Activated naive CD4-positive, alpha-beta T cell treated with anti-CD3 and anti-CD28 coated beads for 36 hours (primary cell): ENCODE results near the gene TPD52L2. TPM values are rescaled to one million over a fixed set of nuclear protein-coding genes. Genes with fewer than 3 reads are reported as not detected.
"Not testable (repeated sequence)": the region's sequence is repeated elsewhere in the genome, so short reads cannot be mapped to it uniquely, and the experiment has no call there.

Source experiments
- CTCF ChIA-PET: fragments of 350-600 bp; sonication (Branson Sonifier 250); formaldehyde crosslinking; loops from one replicate; lab custom pipeline; 2021; ENCODE audit warnings: antibody characterized with exemption; lab: Charles Lee
- DNase-seq: peaks from one replicate; pipeline ENCODE4 v3.0.0-alpha.2; 2020
- H3K27ac Mint-ChIP-seq: one replicate; pipeline ENCODE4 v1.8.0; 2021; ENCODE audit warnings: mild to moderate bottlenecking, mixed read lengths
- H3K27me3 Mint-ChIP-seq: one replicate; pipeline ENCODE4 v1.8.0; 2021; ENCODE audit warnings: low read depth, mixed read lengths
- H3K36me3 Mint-ChIP-seq: one replicate; pipeline ENCODE4 v1.8.0; 2021; ENCODE audit warnings: low read depth, mixed read lengths
- H3K4me1 Mint-ChIP-seq: one replicate; pipeline ENCODE4 v1.8.0; 2021; ENCODE audit warnings: low read depth, mixed read lengths
- H3K4me3 Mint-ChIP-seq: one replicate; pipeline ENCODE4 v1.8.0; 2021; ENCODE audit warnings: mild to moderate bottlenecking, moderate library complexity, mixed read lengths
- H3K9me3 Mint-ChIP-seq: one replicate; pipeline ENCODE4 v1.8.0; 2021; ENCODE audit warnings: mixed read lengths
- intact Hi-C: fragments of 100-400 bp; cut with micrococcal nuclease; formaldehyde crosslinking; loops from one replicate; pipeline ENCODE4 v1.15.1; 2023
- total RNA-seq, 2 experiments: library from RNA; stranded (reverse); gene quantifications; one replicate each; pipeline ENCODE4 v1.2.3, GENCODE V29; 2021

Gene TPD52L2
- total RNA-seq, 2 experiments from 2014 or later, result 38.2 to 38.9 TPM

GRCh38 chr20:63861981-63862901 is 2.8 kb upstream of the TPD52L2 start:
- no peak for DNase-seq
- peaks cover 40% of the 10 kb centered on the region for H3K4me1 Mint-ChIP-seq
- CTCF ChIA-PET, result interaction anchor here (0.6 kb wide), 1 partner anchor 324 kb away, joined by 3 read pairs; no protein-coding TSS in a partner anchor
- peaks cover 15% of the 10 kb centered on the region for H3K36me3 Mint-ChIP-seq
- no peak overlapping the region for H3K4me3 Mint-ChIP-seq
- intact Hi-C loops, result no loop called here
- H3K9me3 Mint-ChIP-seq, result no peaks in the 10 kb centered on the region
- no peaks in the 10 kb centered on the region for H3K27me3 Mint-ChIP-seq
- H3K27ac Mint-ChIP-seq, result no peak overlapping the region

DNA sequence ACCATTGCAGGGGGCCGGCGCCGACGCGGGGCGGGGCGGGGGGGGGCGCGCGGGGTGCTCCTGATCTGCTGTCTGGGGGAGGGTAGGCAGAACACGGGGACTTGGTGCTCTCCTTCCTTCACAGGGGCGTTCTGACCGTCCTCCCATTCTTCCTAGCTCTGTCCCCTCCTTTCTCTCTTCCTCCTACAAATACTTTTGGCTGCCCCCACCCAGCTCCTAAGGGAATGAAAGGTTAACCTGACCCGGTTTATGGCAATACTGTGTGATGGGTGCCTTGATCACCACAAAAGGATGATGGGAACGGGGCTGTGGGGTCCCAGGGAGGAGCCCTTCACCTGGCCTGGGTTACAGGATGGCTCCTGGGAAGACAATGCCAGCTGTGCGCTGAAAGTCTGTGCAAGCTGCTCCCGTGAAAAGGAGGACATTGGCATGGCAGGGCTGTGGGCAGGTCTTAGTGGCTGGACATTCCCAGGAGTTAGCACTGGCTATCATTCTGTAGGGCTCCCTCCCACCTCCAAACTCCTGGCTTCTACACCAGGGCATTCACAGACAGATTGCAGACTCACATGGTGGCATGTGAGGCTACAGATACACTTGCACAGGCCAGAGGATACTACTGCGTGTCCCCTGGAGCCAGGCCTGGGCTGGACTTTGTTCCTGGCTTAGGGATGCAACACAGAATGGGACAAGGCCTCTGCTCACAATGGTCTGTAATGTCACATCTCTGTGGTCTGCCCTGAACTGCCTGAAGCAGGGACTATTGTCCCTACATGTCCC is 1.9 kb upstream of the TPD52L2 start:
- Mint-ChIP-seq H3K27me3 (no peaks in the 10 kb centered on the region), H3K4me1 (peaks cover 35% of the 10 kb centered on the region), H3K4me3 (peak overlapping the region; percentile 87), H3K27ac (peak overlapping the region; percentile 94), H3K36me3 (peaks cover 16% of the 10 kb centered on the region), H3K9me3 (no peaks in the 10 kb centered on the region)
- no peak for DNase-seq
- intact Hi-C loops, result no loop called here
- CTCF ChIA-PET, result interaction anchor here (0.6 to 1.8 kb wide), 3 partner anchors 33 to 326 kb away, joined by 3 to 7 read pairs (median 3); partner anchors contain the start of gene PTK6

- H3K36me3 Mint-ChIP-seq, result peaks cover 18% of the 10 kb centered on the region
- intact Hi-C loops, result loop anchor here (1.0 to 2.0 kb wide), 7 partner anchors 78 to 326 kb away; partner anchors contain the start of genes GMEB2, LIME1, RTEL1 and UCKL1
Observed at GRCh38 chr20:63863798-63864544, 1.1 kb upstream of the TPD52L2 start.

GRCh38 chr20:63864545-63864977 is 509 bp upstream of the TPD52L2 start:
- peak overlapping the region; percentile 94 for H3K27ac Mint-ChIP-seq
- intact Hi-C loops, result loop anchor here (1.0 to 2.0 kb wide), 7 partner anchors 78 to 326 kb away; partner anchors contain the start of genes GMEB2, LIME1, RTEL1 and UCKL1
- peaks cover 22% of the 10 kb centered on the region for H3K36me3 Mint-ChIP-seq
- H3K27me3 Mint-ChIP-seq, result no peaks in the 10 kb centered on the region
- H3K4me3 Mint-ChIP-seq, result peak overlapping the region; percentile 87
- no peaks in the 10 kb centered on the region for H3K9me3 Mint-ChIP-seq
- CTCF ChIA-PET, result interaction anchor here (0.9 to 2.2 kb wide), 5 partner anchors 31 to 327 kb away, joined by 3 to 9 read pairs (median 5); partner anchors contain the start of gene PTK6
- DNase-seq, result no peak
- peaks cover 24% of the 10 kb centered on the region for H3K4me1 Mint-ChIP-seq

More at GRCh38 chr20:63863798-63864544, 1.1 kb upstream of the TPD52L2 start:
- Mint-ChIP-seq H3K9me3 (no peaks in the 10 kb centered on the region), H3K4me3 (peak overlapping the region; percentile 87), H3K27me3 (no peaks in the 10 kb centered on the region), H3K27ac (peak overlapping the region; percentile 94), H3K4me1 (peaks cover 29% of the 10 kb centered on the region)
- CTCF ChIA-PET, result interaction anchor here (0.9 to 2.2 kb wide), 4 partner anchors 32 to 327 kb away, joined by 3 to 9 read pairs (median 6); partner anchors contain the start of gene PTK6
- DNase-seq, result peak; percentile 84

DNA sequence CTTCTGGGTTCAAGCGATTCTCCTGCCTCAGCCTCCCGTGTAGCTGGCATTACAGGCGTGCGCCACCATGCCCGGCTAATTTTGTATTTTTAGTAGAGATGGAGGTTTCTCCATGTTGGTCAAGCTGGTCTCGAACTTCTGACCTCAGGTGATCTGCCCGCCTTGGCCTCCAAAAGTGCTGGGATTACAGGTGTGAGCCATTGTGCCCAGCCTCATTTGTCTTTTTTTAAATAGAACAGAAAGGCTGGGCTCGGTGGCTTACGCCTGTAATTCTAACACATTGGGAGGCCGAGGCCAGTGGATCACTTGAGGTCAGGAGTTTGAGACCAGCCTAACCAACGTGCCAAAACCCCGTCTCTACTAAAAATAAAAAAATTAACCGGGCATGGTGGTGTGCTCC is 2.0 kb downstream of the TPD52L2 start:
- intact Hi-C loops, result not testable (repeated sequence)
- CTCF ChIA-PET, result interaction anchor here (0.8 kb wide), 1 partner anchor 370 kb away, joined by 4 read pairs; no protein-coding TSS in a partner anchor
- H3K36me3 Mint-ChIP-seq, result peaks cover 28% of the 10 kb centered on the region

GRCh38 chr20:63868264-63868663 is 3.2 kb downstream of the TPD52L2 start:
- no peak overlapping the region for H3K27ac Mint-ChIP-seq

More for the DNA sequence above, 2.0 kb downstream of the TPD52L2 start:
- not testable (repeated sequence) for H3K27me3 Mint-ChIP-seq, DNase-seq, H3K9me3 Mint-ChIP-seq, H3K27ac Mint-ChIP-seq
- Mint-ChIP-seq H3K4me1 (peaks cover 25% of the 10 kb centered on the region), H3K4me3 (peak overlapping the region; percentile 87)

GRCh38 chr20:63873477-63873971 is 8.5 kb downstream of the TPD52L2 start:
- CTCF ChIA-PET, result interaction anchor here (0.6 to 0.7 kb wide), 3 partner anchors 228 to 962 kb away, joined by 3 read pairs; no protein-coding TSS in a partner anchor
- peak; percentile 77 for DNase-seq
- Mint-ChIP-seq H3K4me1 (peaks cover 15% of the 10 kb centered on the region), H3K9me3 (no peaks in the 10 kb centered on the region), H3K27me3 (no peaks in the 10 kb centered on the region), H3K4me3 (no peak overlapping the region), H3K27ac (peak overlapping the region; percentile 86), H3K36me3 (peaks cover 37% of the 10 kb centered on the region)
- intact Hi-C loops, result loop anchor here (1.0 to 2.0 kb wide), 2 partner anchors 8 to 21 kb away; partner anchors contain the start of genes DNAJC5 and TPD52L2

More at GRCh38 chr20:63868264-63868663, 3.2 kb downstream of the TPD52L2 start:
- CTCF ChIA-PET, result interaction anchor here (1.0 kb wide), 1 partner anchor 331 kb away, joined by 3 read pairs; the partner anchor contains the start of gene PTK6
- no peaks in the 10 kb centered on the region for H3K27me3 Mint-ChIP-seq
- H3K4me1 Mint-ChIP-seq, result peaks cover 30% of the 10 kb centered on the region
- no peaks in the 10 kb centered on the region for H3K9me3 Mint-ChIP-seq
- peaks cover 28% of the 10 kb centered on the region for H3K36me3 Mint-ChIP-seq
- intact Hi-C loops, result no loop called here
- no peak overlapping the region for H3K4me3 Mint-ChIP-seq
- no peak for DNase-seq

GRCh38 chr20:63874241-63874640 is 9.2 kb downstream of the TPD52L2 start:
- H3K36me3 Mint-ChIP-seq, result peaks cover 34% of the 10 kb centered on the region
- H3K4me3 Mint-ChIP-seq, H3K27ac Mint-ChIP-seq, H3K9me3 Mint-ChIP-seq, H3K27me3 Mint-ChIP-seq, DNase-seq, intact Hi-C loops: not testable (repeated sequence)
- CTCF ChIA-PET, result interaction anchor here (0.6 to 0.7 kb wide), 2 partner anchors 166 to 962 kb away, joined by 3 to 4 read pairs; partner anchors contain the start of genes ARFRP1 and ZGPAT
- peaks cover 15% of the 10 kb centered on the region for H3K4me1 Mint-ChIP-seq

- no peak overlapping the region for H3K27ac Mint-ChIP-seq
- CTCF ChIA-PET, result interaction anchor here (0.6 kb wide), 1 partner anchor 15 kb away, joined by 3 read pairs; no protein-coding TSS in a partner anchor
- DNase-seq, result no peak
- peaks cover 15% of the 10 kb centered on the region for H3K4me1 Mint-ChIP-seq
- no peaks in the 10 kb centered on the region for H3K27me3 Mint-ChIP-seq
- no peaks in the 10 kb centered on the region for H3K9me3 Mint-ChIP-seq
- intact Hi-C loops, result no loop called here
- H3K36me3 Mint-ChIP-seq, result peaks cover 25% of the 10 kb centered on the region
- no peak overlapping the region for H3K4me3 Mint-ChIP-seq
Observed at GRCh38 chr20:63876489-63877036, 11.5 kb downstream of the TPD52L2 start.

DNA sequence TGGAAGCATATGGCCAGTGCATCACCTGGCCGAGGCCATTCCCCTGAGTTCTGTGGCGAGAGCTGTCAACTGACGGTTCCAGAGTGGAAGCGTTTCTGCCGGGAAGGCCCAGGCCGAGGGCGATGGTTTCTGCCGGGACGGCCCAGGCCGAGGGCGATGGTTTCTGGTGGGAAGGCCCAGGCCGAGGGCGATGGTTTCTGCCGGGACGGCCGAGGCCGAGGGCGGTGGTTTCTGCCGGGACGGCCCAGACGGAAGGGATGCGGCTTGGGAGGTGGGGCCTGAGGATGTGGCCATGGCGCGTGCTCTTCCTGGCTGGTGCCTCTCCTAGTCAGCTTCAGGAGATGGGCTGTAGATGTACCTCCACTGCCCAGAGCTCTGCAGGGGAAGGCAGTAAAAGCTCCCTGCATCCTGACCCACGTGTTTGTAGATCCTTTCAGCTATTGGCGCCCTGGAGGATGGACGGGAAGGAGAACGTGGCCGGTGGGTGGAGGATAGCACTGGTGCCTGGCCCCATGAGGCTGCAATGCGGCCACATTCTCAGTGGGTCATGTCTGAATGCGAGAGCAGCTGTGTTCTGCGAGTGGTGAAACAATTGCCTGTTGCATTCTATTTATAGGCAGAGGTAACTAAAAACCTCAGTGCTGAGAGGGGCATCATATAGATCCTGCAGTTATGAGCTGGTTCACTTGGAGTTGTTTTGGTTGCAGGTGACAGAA is 12.8 kb downstream of the TPD52L2 start:
- DNase-seq, result no peak
- H3K36me3 Mint-ChIP-seq, result peaks cover 22% of the 10 kb centered on the region
- no peaks in the 10 kb centered on the region for H3K27me3 Mint-ChIP-seq
- H3K9me3 Mint-ChIP-seq, result no peaks in the 10 kb centered on the region
- intact Hi-C loops, result no loop called here
- CTCF ChIA-PET, result interaction anchor here (1.2 kb wide), 1 partner anchor 96 kb away, joined by 4 read pairs; no protein-coding TSS in a partner anchor
- H3K27ac Mint-ChIP-seq, result no peak overlapping the region
- H3K4me1 Mint-ChIP-seq, result peaks cover 11% of the 10 kb centered on the region
- H3K4me3 Mint-ChIP-seq, result no peak overlapping the region
